Hematopoietic multipotent progenitor cell treated with erythropoietin and hydrocortisone succinate and interleukin-3 and kit ligand, for 8 days (in vitro differentiated cells): Measurements from ENCODE around the gene MYEOV.
A peak's percentile ranks its signal among the peaks of the same experiment; 100 is the strongest.

ENCODE experiments used
- DNase-seq: peaks from one replicate; pipeline ENCODE4 v3.0.0-alpha.2; 2015

MYEOV gene

GRCh38 chr11:69287968-69288882 lies 5.7 kb upstream of the MYEOV start:
- peak; percentile 28 for DNase-seq

GRCh38 chr11:69288883-69289242 lies 5.1 kb upstream of the MYEOV start:
- DNase-seq = no peak

- DNase-seq = no peak
Observed at GRCh38 chr11:69290806-69291205, 3.1 kb upstream of the MYEOV start.

- no peak for DNase-seq
Observed at GRCh38 chr11:69291459-69292110, 2.4 kb upstream of the MYEOV start.

- DNase-seq = peak; percentile 50
Observed at GRCh38 chr11:69292221-69292648, 1.7 kb upstream of the MYEOV start.

- peak; percentile 47 for DNase-seq
Observed at GRCh38 chr11:69293087-69293486, 868 bp upstream of the MYEOV start.

GRCh38 chr11:69294571-69295078 lies 670 bp downstream of the MYEOV start:
- DNase-seq = no peak

GRCh38 chr11:69295079-69295994 lies 1.4 kb downstream of the MYEOV start:
- no peak for DNase-seq

- peak; percentile 26 for DNase-seq
Observed at GRCh38 chr11:69295995-69296889, 2.3 kb downstream of the MYEOV start.

- peak; percentile 92 for DNase-seq
Observed at GRCh38 chr11:69296890-69297786, 3.2 kb downstream of the MYEOV start.

GRCh38 chr11:69297787-69298266 lies 3.9 kb downstream of the MYEOV start:
- peak; percentile 48 for DNase-seq

- DNase-seq = peak; percentile 61
Observed at GRCh38 chr11:69298267-69299022, 4.5 kb downstream of the MYEOV start.

- DNase-seq = no peak
Observed at GRCh38 chr11:69299023-69299461, 5.1 kb downstream of the MYEOV start.

GRCh38 chr11:69299572-69299971 lies 5.6 kb downstream of the MYEOV start:
- no peak for DNase-seq

GRCh38 chr11:69300120-69301060 lies 6.4 kb downstream of the MYEOV start:
- peak; percentile 19 for DNase-seq

- no peak for DNase-seq
Observed at GRCh38 chr11:69301081-69301454, 7.1 kb downstream of the MYEOV start.

- peak; percentile 74 for DNase-seq
Observed at GRCh38 chr11:69301455-69302401, 7.8 kb downstream of the MYEOV start.
